GM23248 (cell line): ENCODE results near the gene PHLPP1. TPM values are rescaled to one million over a fixed set of nuclear protein-coding genes. Genes with fewer than 3 reads are reported as not detected.

Source experiments
- DNase-seq: peaks from one replicate; pipeline ENCODE4 v3.0.0-alpha.2; 2015
- H2AFZ ChIP-seq: fragments of 200-600 bp; sonication (generic); 2 replicates; pipeline ENCODE4 v1.6.1; 2016; ENCODE audit warnings: antibody characterized with exemption
- H3F3A ChIP-seq: fragments of 200-600 bp; sonication (generic); 2 replicates; pipeline ENCODE4 v1.6.1; 2016; ENCODE audit warnings: mild to moderate bottlenecking, antibody characterized with exemption, mixed run types; ENCODE audit not compliant: insufficient read depth
- H3K27ac ChIP-seq: fragments of 200-600 bp; sonication (generic); 2 replicates; pipeline ENCODE4 v1.5.1; 2016; ENCODE audit warnings: mild to moderate bottlenecking
- H3K27me3 ChIP-seq: fragments of 200-600 bp; sonication (generic); replicated peaks from 2 replicates; pipeline ENCODE4 v1.6.1; 2016; ENCODE audit warnings: mild to moderate bottlenecking; ENCODE audit not compliant: insufficient read depth
- H3K36me3 ChIP-seq: fragments of 200-600 bp; sonication (generic); 2 replicates; pipeline ENCODE4 v1.6.1; 2016; ENCODE audit warnings: low read depth, mild to moderate bottlenecking
- H3K4me1 ChIP-seq: fragments of 200-600 bp; sonication (generic); 2 replicates; pipeline ENCODE4 v1.6.1; 2016; ENCODE audit warnings: mild to moderate bottlenecking; ENCODE audit not compliant: insufficient read depth
- H3K4me2 ChIP-seq: fragments of 200-600 bp; sonication (generic); one replicate; pipeline ENCODE4 v1.6.1; 2016; ENCODE audit warnings: mild to moderate bottlenecking; ENCODE audit not compliant: unreplicated experiment
- H3K4me3 ChIP-seq: fragments of 200-600 bp; sonication (generic); 2 replicates; pipeline ENCODE4 v1.5.1; 2016; ENCODE audit warnings: mild to moderate bottlenecking
- H3K79me2 ChIP-seq: fragments of 200-600 bp; sonication (generic); 2 replicates; pipeline ENCODE4 v1.6.1; 2016; ENCODE audit warnings: mild to moderate bottlenecking; ENCODE audit not compliant: insufficient read depth
- H3K9ac ChIP-seq: fragments of 200-600 bp; sonication (generic); 2 replicates; pipeline ENCODE4 v1.6.1; 2016; ENCODE audit warnings: mild to moderate bottlenecking
- H3K9me2 ChIP-seq: fragments of 200-600 bp; sonication (generic); 2 replicates; pipeline ENCODE4 v1.6.1; 2016; ENCODE audit warnings: mixed run types, mild to moderate bottlenecking, moderate library complexity; ENCODE audit not compliant: insufficient read depth
- H3K9me3 ChIP-seq: fragments of 200-600 bp; sonication (generic); one replicate; pipeline ENCODE4 v1.6.1; 2017; ENCODE audit warnings: low read depth
- H4K20me1 ChIP-seq: fragments of 200-600 bp; sonication (generic); 2 replicates; pipeline ENCODE4 v1.6.0; 2016; ENCODE audit not compliant: insufficient read depth
- EZH2 ChIP-seq: fragments of 200-600 bp; sonication (generic); IDR thresholded peaks from 2 replicates; pipeline ENCODE4 v1.6.1; 2018; ENCODE audit warnings: antibody characterized with exemption, mild to moderate bottlenecking; ENCODE audit not compliant: insufficient read depth, poor library complexity, severe bottlenecking
- EZH2phosphoT487 ChIP-seq: fragments of 200-600 bp; sonication (generic); IDR thresholded peaks from 2 replicates; pipeline ENCODE4 v1.6.1; 2018; ENCODE audit warnings: antibody characterized with exemption, moderate library complexity, mild to moderate bottlenecking, low read depth; ENCODE audit not compliant: insufficient read depth
- WGBS, 2 experiments: methylation state at CpG; one replicate each; pipeline ENCODE4 v1.1.6; 2015 to 2017; ENCODE audit warnings: low lambda C conversion rate in 2 of 2, low coverage in 1 of 2; ENCODE audit errors: missing lambda C conversion rate in 2 of 2; 5-methylcytosine and 5-hydroxymethylcytosine counted together
- in situ Hi-C: fragments of 300-500 bp; cut with MboI; formaldehyde crosslinking; loops from 2 replicates; pipeline ENCODE4 v1.15.0; 2020
- polyA plus RNA-seq: library from polyadenylated mRNA; unstranded; fragments of >200 nt; fragmentation: Nextera tagmentation; extraction: Ambion mirVana; gene quantifications from 2 replicates; pipeline ENCODE4 v1.2.1, GENCODE V29; 2016
- total RNA-seq: library from RNA; depleted of rRNA; stranded (reverse); fragments of >200 nt; shearing (Covaris generic); gene quantifications from 2 replicates; pipeline ENCODE4 v1.2.3, GENCODE V29; 2014

The PHLPP1 gene
- total and polyA plus RNA-seq, 2 experiments from 2014 or later: 1.1 to 6.8 TPM

GRCh38 chr18:62976227-62976626 is 260.9 kb downstream of the PHLPP1 start:
- peaks cover 11% of the 10 kb centered on the region; the same call in 1 of the 2 replicates for H3F3A ChIP-seq
- no peak overlapping the region for H3K4me2 ChIP-seq
- TF ChIP-seq EZH2phosphoT487: no peak
- TF ChIP-seq EZH2: no peak
- WGBS, 2 experiments: 80% methylated on average over 5 of the region's 5 CpGs
- no peaks in the 10 kb centered on the region for H4K20me1 ChIP-seq
- H3K9me2 ChIP-seq: no peaks in the 10 kb centered on the region
- H3K27ac ChIP-seq: no peak overlapping the region
- H3K79me2 ChIP-seq: no peaks in the 10 kb centered on the region
- no peak for DNase-seq
- H3K36me3 ChIP-seq: no peaks in the 10 kb centered on the region
- no peak overlapping the region for H3K4me3 ChIP-seq
- no peak overlapping the region for H3K9ac ChIP-seq
- no peaks in the 10 kb centered on the region for H3K9me3 ChIP-seq
- H3K27me3 ChIP-seq: no peaks in the 10 kb centered on the region
- no peak overlapping the region for H2AFZ ChIP-seq
- in situ Hi-C loops: no loop called here
- H3K4me1 ChIP-seq: peaks cover 3% of the 10 kb centered on the region; the same call in 1 of the 2 replicates

GRCh38 chr18:62977512-62977911 is 262.2 kb downstream of the PHLPP1 start:
- H3K27ac ChIP-seq: no peak overlapping the region
- in situ Hi-C loops: no loop called here
- 85 to 92% methylated on average over 4 of the region's 4 CpGs for WGBS, 2 experiments
- H3K27me3 ChIP-seq: no peaks in the 10 kb centered on the region
- H3K9me2 ChIP-seq: no peaks in the 10 kb centered on the region
- no peaks in the 10 kb centered on the region for H3K9me3 ChIP-seq
- H3K79me2 ChIP-seq: no peaks in the 10 kb centered on the region
- H3K36me3 ChIP-seq: no peaks in the 10 kb centered on the region
- DNase-seq: no peak
- no peak overlapping the region for H3K9ac ChIP-seq
- H2AFZ ChIP-seq: no peak overlapping the region
- peaks cover 3% of the 10 kb centered on the region; the same call in 1 of the 2 replicates for H3K4me1 ChIP-seq
- no peak overlapping the region for H3K4me2 ChIP-seq
- H4K20me1 ChIP-seq: no peaks in the 10 kb centered on the region
- peaks cover 11% of the 10 kb centered on the region; the same call in 1 of the 2 replicates for H3F3A ChIP-seq
- TF ChIP-seq EZH2phosphoT487: no peak
- no peak overlapping the region for H3K4me3 ChIP-seq

- 96 to 97% methylated on average over 36 to 42 of the region's 42 CpGs for WGBS, 2 experiments
- in situ Hi-C loops: no loop called here
- no peaks in the 10 kb centered on the region for H3K9me3 ChIP-seq
Observed at GRCh38 chr18:62978251-62979049, 263.1 kb downstream of the PHLPP1 start.

GRCh38 chr18:62979176-62979575 is 263.8 kb downstream of the PHLPP1 start:
- Histone ChIP-seq H3K9me2 (no peaks in the 10 kb centered on the region), H3F3A (peaks cover 11% of the 10 kb centered on the region; the same call in 1 of the 2 replicates), H3K9ac (no peak overlapping the region), H2AFZ (no peak overlapping the region), H3K79me2 (no peaks in the 10 kb centered on the region), H3K4me3 (no peak overlapping the region), H3K27ac (no peak overlapping the region), H4K20me1 (no peaks in the 10 kb centered on the region), H3K4me2 (no peak overlapping the region), H3K27me3 (no peaks in the 10 kb centered on the region), H3K4me1 (peaks cover 3% of the 10 kb centered on the region; the same call in 1 of the 2 replicates), H3K9me3 (no peaks in the 10 kb centered on the region), H3K36me3 (no peaks in the 10 kb centered on the region)
- 69 to 72% methylated on average over 13 of the region's 13 CpGs for WGBS, 2 experiments
- TF ChIP-seq EZH2 (no peak), EZH2phosphoT487 (no peak)
- in situ Hi-C loops: no loop called here
- DNase-seq: peak; percentile 78

More at GRCh38 chr18:62978251-62979049, 263.1 kb downstream of the PHLPP1 start:
- TF ChIP-seq EZH2phosphoT487 (no peak), EZH2 (no peak)
- Histone ChIP-seq H2AFZ (no peak overlapping the region), H3K4me1 (peaks cover 3% of the 10 kb centered on the region; the same call in 1 of the 2 replicates), H3K4me2 (no peak overlapping the region), H3K9me2 (no peaks in the 10 kb centered on the region), H3K4me3 (no peak overlapping the region), H3K79me2 (no peaks in the 10 kb centered on the region), H3K27ac (no peak overlapping the region), H3K27me3 (no peaks in the 10 kb centered on the region), H4K20me1 (no peaks in the 10 kb centered on the region), H3K36me3 (no peaks in the 10 kb centered on the region), H3K9ac (no peak overlapping the region), H3F3A (peaks cover 11% of the 10 kb centered on the region; the same call in 1 of the 2 replicates)
- DNase-seq: no peak
